GM21737 (cell line): Measurements from ENCODE around the gene NKIRAS2.

Experiments
- ATAC-seq: cut with Tn5 transposase; IDR thresholded peaks from one replicate; pipeline ENCODE4 v1.9.1; 2021; ENCODE audit warnings: mild to moderate bottlenecking, moderate library complexity; ENCODE audit not compliant: unreplicated experiment

The NKIRAS2 gene

DNA sequence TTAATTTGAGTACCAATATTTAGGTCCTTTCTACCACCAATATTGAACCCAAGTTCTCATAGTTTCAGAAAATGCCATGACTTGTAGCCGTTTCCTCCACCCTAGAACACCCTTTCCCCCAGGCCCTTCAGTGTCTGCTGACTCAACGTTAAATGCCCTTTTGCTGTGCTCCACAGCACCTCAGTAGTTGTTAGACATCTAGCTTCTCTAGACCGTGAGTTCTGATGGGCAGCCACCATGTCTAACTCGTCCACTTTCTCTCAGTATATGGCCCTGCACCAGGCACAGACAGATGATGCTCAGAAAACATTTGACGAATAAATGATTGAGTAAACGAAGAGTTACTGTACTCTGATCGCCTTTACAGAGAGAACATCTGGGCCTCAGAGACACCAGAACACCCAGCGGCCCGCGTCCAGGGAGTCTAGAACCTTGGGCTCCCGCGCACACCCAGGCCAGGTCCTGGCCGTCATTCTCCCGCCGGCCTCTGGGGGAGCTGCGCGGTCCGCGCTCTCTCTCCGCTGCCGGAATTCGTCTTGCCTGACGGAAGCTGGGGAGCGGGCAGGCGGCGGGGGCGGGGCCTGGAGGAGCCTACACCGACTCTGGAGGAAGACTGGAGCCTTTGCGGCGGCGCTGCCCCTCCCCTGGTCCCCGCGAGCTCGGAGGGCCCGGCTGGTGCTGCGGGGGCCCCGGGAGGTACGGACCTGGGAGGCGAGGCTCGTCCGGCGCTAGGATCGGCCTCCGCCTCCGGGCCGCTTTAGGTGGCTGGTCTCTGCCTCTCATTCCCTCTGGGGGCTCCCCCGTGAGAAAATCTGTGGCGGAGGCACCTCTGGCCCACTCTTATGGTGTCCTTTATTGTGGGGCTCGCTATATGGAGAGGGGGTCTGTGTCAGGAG lies at the start of gene NKIRAS2:
Gene NKIRAS2, plus strand, starts transcription at position 582 of the 896 bp plus-strand sequence. CDS start 1,488 bp downstream, outside the sequence.
- ATAC-seq = peak; percentile 56

DNA sequence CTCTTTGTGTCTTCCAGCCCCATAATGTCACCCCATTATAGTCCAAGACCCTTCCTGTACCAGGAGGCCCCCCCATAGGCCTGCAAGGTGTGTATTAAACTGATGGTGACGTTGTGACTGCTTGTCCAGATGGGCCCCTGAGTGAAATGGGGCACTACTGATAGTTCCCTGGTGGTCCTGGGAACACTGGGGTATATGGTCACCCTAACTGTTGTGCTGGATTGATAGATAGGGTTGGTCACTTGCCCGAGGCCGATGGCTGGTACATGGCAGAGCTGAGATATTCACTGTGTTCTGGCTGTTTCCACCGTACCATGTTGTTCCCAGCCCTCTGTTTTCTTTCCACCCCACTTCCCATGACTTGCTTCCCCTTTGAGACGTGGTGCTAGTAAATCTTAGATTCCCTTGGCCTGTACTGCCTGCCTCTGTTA lies 49.0 kb upstream of the NKIRAS2 start:
- ATAC-seq = no peak

GRCh38 chr17:41971721-41972523 lies 48.0 kb upstream of the NKIRAS2 start:
- no peak for ATAC-seq

GRCh38 chr17:41972571-41973407 lies 47.1 kb upstream of the NKIRAS2 start:
- no peak for ATAC-seq

DNA sequence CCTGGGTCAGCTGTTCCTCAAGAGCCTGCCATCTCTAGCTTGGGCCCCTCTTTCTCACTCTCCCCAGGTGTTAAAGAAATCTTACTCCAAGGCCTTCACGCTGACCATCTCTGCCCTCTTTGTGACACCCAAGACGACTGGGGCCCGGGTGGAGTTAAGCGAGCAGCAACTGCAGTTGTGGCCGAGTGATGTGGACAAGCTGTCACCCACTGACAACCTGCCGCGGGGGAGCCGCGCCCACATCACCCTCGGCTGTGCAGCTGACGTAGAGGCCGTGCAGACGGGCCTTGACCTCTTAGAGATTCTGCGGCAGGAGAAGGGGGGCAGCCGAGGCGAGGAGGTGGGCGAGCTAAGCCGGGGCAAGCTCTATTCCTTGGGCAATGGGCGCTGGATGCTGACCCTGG lies 46.5 kb upstream of the NKIRAS2 start:
- no peak for ATAC-seq

DNA sequence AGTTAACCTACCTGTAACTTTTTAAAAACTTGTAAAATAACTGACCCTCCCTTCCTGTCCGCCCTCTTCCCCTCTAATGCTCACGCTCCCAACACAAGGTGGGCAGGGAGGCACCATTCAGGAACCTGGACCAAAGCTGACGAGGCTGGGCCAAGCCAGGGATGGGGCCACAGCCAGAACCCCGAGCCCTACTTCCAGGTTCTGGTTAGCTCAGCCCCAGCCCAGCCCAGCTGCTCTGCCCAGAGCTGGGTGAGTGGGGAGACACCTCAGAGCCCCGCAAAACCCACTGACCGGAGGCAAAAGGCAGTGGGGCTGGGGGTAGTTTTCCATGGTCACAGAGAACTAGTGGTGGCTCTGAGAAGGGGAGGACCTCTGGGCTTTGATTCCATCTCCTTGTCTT lies 45.9 kb upstream of the NKIRAS2 start:
- ATAC-seq = no peak

GRCh38 chr17:41974658-41975057 lies 45.2 kb upstream of the NKIRAS2 start:
- ATAC-seq = no peak

DNA sequence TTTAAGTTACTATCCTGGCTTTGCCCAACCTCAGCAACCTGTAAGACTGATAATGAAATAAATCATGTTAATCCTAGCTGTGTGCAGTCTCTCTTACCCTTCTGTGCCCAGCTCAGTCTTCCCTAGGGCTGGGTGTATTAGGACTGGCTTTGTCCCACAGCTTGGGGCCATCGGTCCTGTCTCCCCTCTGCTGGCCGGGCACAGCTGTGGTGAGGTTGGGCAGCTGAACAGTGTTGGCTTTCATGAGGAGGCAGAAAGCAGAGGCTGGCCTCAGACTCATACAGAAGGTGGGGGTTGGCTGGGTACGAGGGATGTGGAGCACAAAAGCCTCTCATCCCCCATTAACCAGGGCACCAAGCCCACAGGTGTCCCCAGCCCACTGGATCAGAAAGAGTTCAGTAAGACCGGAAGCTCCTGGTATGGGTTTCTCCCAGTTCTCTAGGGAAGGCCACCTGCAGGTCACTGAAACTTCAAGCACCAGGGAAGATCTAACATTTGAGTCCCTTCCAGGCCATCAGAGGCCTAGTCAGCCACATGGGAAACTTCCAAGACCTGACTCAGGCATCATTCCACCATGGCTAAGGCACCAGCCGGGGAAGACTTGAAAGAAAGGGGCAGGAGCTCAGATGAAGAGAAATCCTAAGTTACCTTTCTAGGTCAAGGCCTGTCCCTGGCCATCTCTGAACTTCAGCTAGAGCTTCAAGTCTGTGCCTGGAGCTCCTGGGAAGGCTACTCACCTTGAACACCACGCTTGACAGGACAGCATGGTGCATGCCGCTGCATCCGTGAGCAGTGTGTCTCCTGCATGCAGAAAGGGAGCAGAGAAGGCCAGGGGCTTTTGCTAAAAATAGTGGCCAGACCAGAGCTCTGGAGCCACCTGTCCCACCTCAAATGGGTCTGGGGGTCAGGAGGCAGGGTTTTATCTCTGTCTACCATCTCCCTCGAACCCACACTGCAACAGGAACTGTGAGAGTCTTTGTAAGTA lies 44.5 kb upstream of the NKIRAS2 start:
- no peak for ATAC-seq

- no peak for ATAC-seq
Observed at GRCh38 chr17:41976142-41976768, 43.6 kb upstream of the NKIRAS2 start.

DNA sequence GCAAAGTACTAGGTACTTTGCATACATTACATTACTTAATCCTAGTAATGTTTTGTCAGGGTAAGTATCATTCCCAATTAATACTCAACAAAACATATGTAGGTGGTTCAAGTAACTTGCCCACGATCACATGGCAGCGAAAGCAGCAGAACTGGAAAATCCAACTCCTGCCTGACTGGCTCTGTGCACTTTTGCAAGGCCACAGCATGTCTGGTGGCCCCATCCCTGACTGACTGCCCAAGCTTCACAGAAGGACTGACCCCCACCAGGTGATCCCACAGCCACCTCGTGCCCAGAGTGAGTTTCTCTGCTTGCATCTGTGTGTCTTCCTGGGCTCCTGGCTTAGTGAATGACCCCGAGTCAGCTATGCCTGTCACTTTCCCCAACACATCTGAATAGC lies 41.9 kb upstream of the NKIRAS2 start:
- ATAC-seq = no peak

GRCh38 chr17:41982026-41982760 lies 37.7 kb upstream of the NKIRAS2 start:
- ATAC-seq = no peak

DNA sequence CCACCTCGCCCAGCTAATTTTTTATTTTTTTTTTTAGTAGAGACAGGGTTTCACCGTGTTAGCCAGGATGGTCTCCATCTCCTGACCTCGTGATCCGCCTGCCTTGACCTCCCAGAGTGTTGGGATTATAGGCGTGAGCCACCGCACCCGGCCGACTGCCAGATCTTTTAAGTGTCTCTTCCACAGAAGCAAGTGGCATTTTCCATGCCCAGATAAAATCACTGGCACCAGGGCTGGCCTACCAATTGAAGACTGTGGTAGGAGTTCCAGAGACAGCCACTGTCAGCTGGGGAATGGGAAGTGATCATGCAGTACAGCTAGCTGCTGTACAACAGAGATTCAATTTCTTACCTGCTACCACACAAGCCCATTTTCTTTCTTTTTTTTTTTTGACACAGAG lies 35.4 kb upstream of the NKIRAS2 start:
- no peak for ATAC-seq

DNA sequence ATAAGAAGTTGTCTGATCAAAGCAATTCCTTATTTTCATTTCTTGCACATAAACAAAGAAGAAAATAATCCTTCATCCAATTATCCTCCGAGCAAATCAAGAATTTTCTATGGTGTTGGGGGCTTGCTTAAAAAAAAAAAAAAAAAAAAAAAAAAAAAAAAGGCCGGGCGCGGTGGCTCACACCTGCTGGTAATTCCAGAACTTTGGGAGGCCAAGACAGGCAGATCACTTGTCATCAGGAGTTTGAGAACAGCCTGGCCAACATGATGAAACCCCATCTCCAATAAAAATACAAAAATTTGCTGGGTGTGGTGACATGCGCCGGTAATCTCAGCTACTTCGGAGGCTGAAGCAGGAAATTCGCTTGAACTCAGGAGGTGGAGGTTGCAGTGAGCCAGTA lies 34.0 kb upstream of the NKIRAS2 start:
- ATAC-seq = no peak

- ATAC-seq = no peak
Observed at GRCh38 chr17:41986634-41987033, 33.3 kb upstream of the NKIRAS2 start.

DNA sequence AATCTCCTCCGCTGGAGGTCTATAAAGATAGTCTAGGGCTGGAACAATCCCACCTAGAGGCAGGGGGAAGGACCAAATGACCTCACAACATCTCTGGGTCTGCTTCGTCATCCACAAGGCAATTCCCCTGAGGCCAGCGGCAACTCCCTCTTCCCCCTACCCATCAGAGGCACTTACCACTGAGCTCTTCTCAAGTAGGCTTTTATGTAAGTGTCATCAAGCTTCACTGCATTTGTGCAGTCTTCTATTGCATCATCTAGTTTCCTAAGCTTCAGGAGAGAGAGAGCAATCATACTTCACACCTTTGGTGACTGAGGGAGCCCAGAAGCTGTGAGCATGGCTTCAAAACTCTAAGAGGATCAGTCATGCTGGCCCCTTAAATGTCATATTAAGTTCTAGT lies 32.2 kb upstream of the NKIRAS2 start:
- no peak for ATAC-seq

GRCh38 chr17:41988418-41988817 lies 31.5 kb upstream of the NKIRAS2 start:
- ATAC-seq = no peak

- ATAC-seq = no peak
Observed at GRCh38 chr17:41989702-41990419, 30.0 kb upstream of the NKIRAS2 start.

GRCh38 chr17:41992576-41992975 lies 27.3 kb upstream of the NKIRAS2 start:
- no peak for ATAC-seq
